Muscle of leg (tissue), 11 donors: Measurements from ENCODE around the gene DNAJC1. TPM values are rescaled to one million over a fixed set of nuclear protein-coding genes. Genes with fewer than 3 reads are reported as not detected.

Source experiments
- DNase-seq: peaks from one replicate; pipeline ENCODE4 v3.0.0; 2013
- H3K27ac ChIP-seq: one replicate; pipeline ENCODE4 v1.5.1; 2013; ENCODE audit warnings: mild to moderate bottlenecking, low read length, control low read depth
- H3K27me3 ChIP-seq: one replicate; pipeline ENCODE4 v1.6.1; 2013; ENCODE audit warnings: low read length; ENCODE audit not compliant: control insufficient read depth, insufficient read depth
- H3K36me3 ChIP-seq: one replicate; pipeline ENCODE4 v1.6.1; 2013; ENCODE audit warnings: low read length; ENCODE audit not compliant: control insufficient read depth, insufficient read depth
- H3K4me1 ChIP-seq: one replicate; pipeline ENCODE4 v1.6.1; 2013; ENCODE audit warnings: low read length; ENCODE audit not compliant: control insufficient read depth, insufficient read depth
- H3K4me3 ChIP-seq: one replicate; pipeline ENCODE4 v1.5.1; 2013; ENCODE audit warnings: low read length, control low read depth
- H3K9me3 ChIP-seq: replicated peaks from 2 replicates; pipeline ENCODE4 v1.6.1; 2013; ENCODE audit warnings: low read depth, low read length; ENCODE audit not compliant: control insufficient read depth
- WGBS: methylation state at CpG from one replicate; pipeline ENCODE4 v1.1.5; 2013; ENCODE audit warnings: missing lambda C conversion rate; ENCODE audit not compliant: insufficient coverage; 5-methylcytosine and 5-hydroxymethylcytosine counted together
- polyA plus RNA-seq, 8 donors: library from polyadenylated mRNA; unstranded; fragments of 120-200 nt; gene quantifications; one replicate each; pipeline versions ENCODE4 v1.2.1 to v1.2.3, GENCODE V29; 2013; ENCODE audit warnings: inconsistent platforms in 1 of 8, low replicate concordance in 1 of 8; ENCODE audit not compliant: insufficient read length in 8 of 8, insufficient read depth in 1 of 8
- total RNA-seq: library from RNA; stranded (reverse); fragments of 120-200 nt; gene quantifications from one replicate; pipeline ENCODE4 v1.2.4, GENCODE V29; 2013

The DNAJC1 gene
- total and polyA plus RNA-seq, 9 donors = 11.5 to 19.6 (median 12.8) TPM

GRCh38 chr10:21989453-21990154 lies 13.9 kb downstream of the DNAJC1 start:
- H3K27ac ChIP-seq = no peak overlapping the region

GRCh38 chr10:21985541-21985940 lies 18.0 kb downstream of the DNAJC1 start:
- H3K4me3 ChIP-seq = no peak overlapping the region
- no CpG with 5 or more reads among the region's 1 CpG for WGBS
- H3K27me3 ChIP-seq = no peaks in the 10 kb centered on the region
- H3K4me1 ChIP-seq = no peaks in the 10 kb centered on the region
- no peak overlapping the region for H3K27ac ChIP-seq
- H3K36me3 ChIP-seq = no peaks in the 10 kb centered on the region
- DNase-seq = no peak
- H3K9me3 ChIP-seq = no peaks in the 10 kb centered on the region

More at GRCh38 chr10:21989453-21990154, 13.9 kb downstream of the DNAJC1 start:
- WGBS = 80% methylated on average over 1 of the region's 5 CpGs
- no peaks in the 10 kb centered on the region for H3K4me1 ChIP-seq
- no peaks in the 10 kb centered on the region for H3K27me3 ChIP-seq
- peak; percentile 36 for DNase-seq
- H3K4me3 ChIP-seq = no peak overlapping the region
- no peaks in the 10 kb centered on the region for H3K9me3 ChIP-seq
- H3K36me3 ChIP-seq = no peaks in the 10 kb centered on the region

DNA sequence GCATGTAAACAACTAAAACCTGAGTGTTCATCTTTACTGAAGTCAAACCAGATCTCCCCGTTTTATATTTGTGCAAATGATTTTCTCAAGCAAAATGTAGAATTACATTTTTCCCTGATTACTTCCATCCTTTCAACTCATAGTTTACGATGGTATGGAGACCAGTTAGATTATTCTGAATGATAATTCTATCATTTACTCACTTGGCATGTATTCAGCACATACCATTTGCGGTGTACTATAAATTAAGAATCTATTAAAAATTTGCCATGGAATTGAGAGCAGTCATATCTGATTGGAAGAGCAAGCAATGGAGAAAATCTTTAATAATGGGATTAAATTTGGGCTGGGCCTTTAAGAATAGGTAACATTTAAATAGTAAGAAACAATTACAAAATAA lies 22.4 kb downstream of the DNAJC1 start:
- Histone ChIP-seq H3K4me1 (no peaks in the 10 kb centered on the region), H3K27me3 (no peaks in the 10 kb centered on the region), H3K9me3 (no peaks in the 10 kb centered on the region), H3K4me3 (no peak overlapping the region), H3K36me3 (no peaks in the 10 kb centered on the region), H3K27ac (no peak overlapping the region)
- no CpG with 5 or more reads among the region's 3 CpGs for WGBS
- no peak for DNase-seq

DNA sequence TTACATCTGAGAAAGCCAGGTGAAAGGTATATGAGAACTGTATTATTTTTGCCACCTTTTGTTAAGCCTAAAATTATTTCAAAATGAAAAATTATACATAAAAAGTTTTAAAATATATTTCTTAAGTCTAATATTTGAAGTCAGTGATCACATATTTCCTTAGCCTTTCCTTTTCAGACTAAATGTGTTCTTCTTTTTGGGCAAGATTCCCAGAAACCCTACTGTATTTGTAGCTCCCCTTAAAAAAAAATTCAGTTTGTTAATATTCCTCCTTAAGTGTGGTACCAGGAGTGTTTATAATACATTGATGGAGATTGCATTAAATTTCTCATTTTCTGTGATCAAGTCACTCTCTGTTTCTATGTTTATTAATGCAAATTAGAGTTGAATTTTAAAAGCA lies 22.8 kb downstream of the DNAJC1 start:
- H3K4me3 ChIP-seq = no peak overlapping the region
- no peaks in the 10 kb centered on the region for H3K4me1 ChIP-seq
- peak; percentile 62 for DNase-seq
- no peaks in the 10 kb centered on the region for H3K36me3 ChIP-seq
- no peaks in the 10 kb centered on the region for H3K27me3 ChIP-seq
- H3K27ac ChIP-seq = no peak overlapping the region
- no peaks in the 10 kb centered on the region for H3K9me3 ChIP-seq

DNA sequence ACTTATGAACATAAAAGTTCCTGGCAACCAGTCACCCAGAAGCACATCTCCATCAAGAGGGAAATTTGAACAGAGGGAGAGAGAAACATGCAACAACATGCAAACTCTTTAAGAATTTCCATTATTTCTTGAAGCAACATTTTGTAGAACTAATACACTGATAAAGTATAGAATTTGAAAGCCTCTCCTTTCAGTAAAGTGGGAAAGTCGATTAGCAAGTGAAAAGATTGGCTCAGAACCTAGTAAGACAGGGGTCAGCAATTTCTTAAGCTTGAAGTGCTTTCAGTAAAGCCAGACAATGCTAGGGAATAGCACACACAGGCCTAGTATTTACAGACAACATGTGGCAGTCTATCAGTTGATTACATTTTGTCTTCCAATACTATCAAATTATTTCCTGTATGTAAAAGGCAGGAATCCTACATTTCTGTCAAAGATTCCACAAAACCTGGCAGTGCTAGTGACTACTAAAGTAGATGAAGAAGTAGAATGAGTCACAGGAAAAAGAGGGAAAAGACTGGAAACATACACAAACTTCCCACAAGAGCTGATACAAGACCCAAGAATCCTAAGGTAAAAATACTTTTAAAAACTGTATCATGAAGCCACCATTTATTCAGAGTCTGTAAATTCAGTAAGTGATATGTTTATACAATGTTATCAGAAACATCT lies 25.2 kb downstream of the DNAJC1 start:
- H3K4me3 ChIP-seq = no peak overlapping the region
- no peaks in the 10 kb centered on the region for H3K27me3 ChIP-seq
- no peaks in the 10 kb centered on the region for H3K9me3 ChIP-seq
- no peaks in the 10 kb centered on the region for H3K4me1 ChIP-seq
- DNase-seq = peak; percentile 37
- WGBS = no CpG with 5 or more reads among the region's 1 CpG
- H3K36me3 ChIP-seq = no peaks in the 10 kb centered on the region
- H3K27ac ChIP-seq = no peak overlapping the region

GRCh38 chr10:21976739-21977138 lies 26.8 kb downstream of the DNAJC1 start:
- H3K9me3 ChIP-seq = no peaks in the 10 kb centered on the region
- no peaks in the 10 kb centered on the region for H3K4me1 ChIP-seq
- H3K27ac ChIP-seq = no peak overlapping the region
- no peaks in the 10 kb centered on the region for H3K27me3 ChIP-seq
- no peak for DNase-seq
- no peaks in the 10 kb centered on the region for H3K36me3 ChIP-seq
- H3K4me3 ChIP-seq = no peak overlapping the region
- 76% methylated on average over 5 of the region's 7 CpGs for WGBS

- no peak for DNase-seq
- WGBS = no CpG with 5 or more reads among the region's 2 CpGs
- no peak overlapping the region for H3K27ac ChIP-seq
- H3K4me3 ChIP-seq = no peak overlapping the region
- H3K4me1 ChIP-seq = no peaks in the 10 kb centered on the region
- no peaks in the 10 kb centered on the region for H3K36me3 ChIP-seq
- H3K27me3 ChIP-seq = no peaks in the 10 kb centered on the region
- H3K9me3 ChIP-seq = no peaks in the 10 kb centered on the region
These were observed 27.2 kb downstream of the DNAJC1 start for GRCh38 chr10:21976280-21976679.

DNA sequence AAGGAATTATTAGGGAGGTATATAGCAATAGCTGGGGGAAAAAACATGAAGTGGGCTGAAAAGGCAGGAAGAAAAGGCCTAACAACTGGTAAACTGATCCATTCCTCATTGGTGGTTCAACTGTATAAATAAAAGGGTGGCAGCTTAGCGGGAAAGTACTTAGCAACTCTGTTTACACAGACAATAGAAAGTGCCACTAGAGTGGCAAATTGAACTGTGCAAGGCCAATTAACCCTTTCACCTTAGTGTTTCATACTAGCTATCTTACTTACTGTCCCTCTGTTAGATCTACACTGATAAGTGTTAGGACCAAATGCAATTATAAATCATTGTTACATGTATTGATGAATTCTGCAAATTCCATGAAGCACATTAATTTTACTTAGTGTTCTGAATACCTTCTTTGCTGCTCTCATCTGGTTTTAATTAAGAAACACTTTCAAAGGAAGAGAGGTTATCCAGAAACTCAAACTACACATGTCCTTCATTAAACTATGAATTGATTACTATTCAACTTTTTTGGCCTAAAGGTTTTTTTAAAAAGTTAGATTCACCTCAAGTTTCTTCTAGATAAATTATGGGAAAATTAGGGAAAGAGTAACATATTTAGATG lies 28.0 kb downstream of the DNAJC1 start:
- WGBS = no CpG with 5 or more reads among the region's 1 CpG
- H3K27ac ChIP-seq = no peak overlapping the region
- H3K27me3 ChIP-seq = no peaks in the 10 kb centered on the region
- no peak for DNase-seq
- no peak overlapping the region for H3K4me3 ChIP-seq
- no peaks in the 10 kb centered on the region for H3K36me3 ChIP-seq
- no peaks in the 10 kb centered on the region for H3K4me1 ChIP-seq
- no peaks in the 10 kb centered on the region for H3K9me3 ChIP-seq

GRCh38 chr10:21972584-21972983 lies 30.9 kb downstream of the DNAJC1 start:
- WGBS = no CpG with 5 or more reads among the region's 1 CpG
- DNase-seq = no peak

More at GRCh38 chr10:21972584-21972983, 30.9 kb downstream of the DNAJC1 start:
- no peak overlapping the region for H3K27ac ChIP-seq
- no peaks in the 10 kb centered on the region for H3K27me3 ChIP-seq
- no peaks in the 10 kb centered on the region for H3K4me1 ChIP-seq
- H3K36me3 ChIP-seq = no peaks in the 10 kb centered on the region
- no peak overlapping the region for H3K4me3 ChIP-seq
- H3K9me3 ChIP-seq = no peaks in the 10 kb centered on the region
